NCI-H128 (cell line): ENCODE results near the gene HEXB.
"Not testable (repeated sequence)": the region's sequence is repeated elsewhere in the genome, so short reads cannot be mapped to it uniquely, and the experiment has no call there.

ENCODE experiments used
- DNase-seq: peaks from one replicate; lab custom pipeline; 2025; ENCODE audit not compliant: unreplicated experiment; lab: John Stamatoyannopoulos, UW

Gene HEXB

DNA sequence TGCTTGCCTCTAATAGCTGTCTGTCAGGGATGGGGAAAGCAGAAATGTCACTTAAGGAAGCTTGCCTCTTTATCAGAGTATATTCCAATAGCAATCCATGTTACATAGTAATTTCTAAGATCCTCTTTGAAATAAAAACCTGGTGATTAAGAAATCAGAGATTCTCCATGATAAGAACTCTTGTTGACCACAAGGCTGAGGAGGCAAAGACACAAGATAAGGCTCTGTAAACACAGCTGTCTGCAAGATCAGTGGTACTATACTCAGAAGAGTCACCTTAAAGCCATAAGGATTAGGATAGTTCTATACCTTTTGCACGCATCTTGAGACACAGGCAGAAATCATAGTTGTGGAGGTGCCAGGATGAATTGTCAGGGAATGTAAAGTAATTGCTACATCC, 40.3 kb downstream of the HEXB start:
- DNase-seq, result no peak

DNA sequence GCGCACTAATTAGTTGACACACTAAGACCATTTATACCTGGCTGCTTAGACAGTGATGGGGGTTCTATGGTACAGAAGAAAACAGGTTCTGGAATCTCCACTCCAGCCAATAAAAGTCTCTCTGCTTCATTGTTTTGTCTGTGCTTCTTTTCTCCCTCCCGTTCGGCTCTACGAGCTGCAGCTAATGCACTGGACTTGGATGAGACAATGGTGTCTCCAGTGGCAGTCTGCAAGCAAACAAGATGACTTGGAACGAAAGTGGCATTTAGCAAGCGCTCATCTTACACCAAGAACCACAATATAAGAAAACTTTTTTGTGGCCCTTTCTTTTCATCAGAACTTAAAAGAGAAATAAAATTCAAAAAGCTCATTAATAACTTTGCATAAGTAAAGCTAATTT, 51.7 kb downstream of the HEXB start:
- DNase-seq, result no peak

DNA sequence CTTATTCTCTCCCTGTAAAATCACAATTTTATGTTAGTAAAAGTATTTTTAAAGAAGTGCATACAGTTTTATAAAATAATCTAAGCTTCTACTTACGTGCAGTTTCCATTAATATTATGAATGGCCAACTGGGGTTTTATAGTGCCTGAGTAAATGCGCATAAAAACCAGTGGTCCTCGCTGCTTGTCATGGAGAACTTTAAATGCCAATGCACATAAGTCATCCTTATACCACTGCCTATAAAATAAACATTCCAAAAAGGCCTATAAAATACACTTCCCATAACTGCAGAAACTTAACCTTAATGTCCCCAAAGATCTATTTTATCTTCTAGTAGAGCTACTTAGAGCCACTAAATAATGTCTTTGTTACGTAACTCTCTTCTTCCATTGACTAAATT, 53.4 kb downstream of the HEXB start:
- DNase-seq, result no peak

DNA sequence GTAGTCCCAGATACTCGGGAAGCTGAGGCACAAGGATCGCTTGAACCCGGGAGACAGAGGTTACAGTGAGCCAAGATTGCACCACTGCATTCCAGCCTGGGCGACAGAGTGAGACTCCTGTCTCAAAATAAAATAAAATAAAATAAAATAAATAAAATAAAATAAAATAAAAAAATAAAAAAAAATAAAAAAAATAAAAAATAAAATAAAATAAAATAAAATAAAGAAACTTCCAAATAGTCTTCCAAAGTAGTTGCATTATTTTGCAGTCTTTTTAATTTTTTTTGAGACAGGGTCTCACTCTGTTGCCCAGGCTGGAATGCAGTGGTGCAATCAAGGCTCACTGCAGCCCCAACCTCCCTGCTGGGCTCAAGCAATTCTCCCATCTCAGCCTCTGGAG, 63.7 kb downstream of the HEXB start:
- DNase-seq, result not testable (repeated sequence)

DNA sequence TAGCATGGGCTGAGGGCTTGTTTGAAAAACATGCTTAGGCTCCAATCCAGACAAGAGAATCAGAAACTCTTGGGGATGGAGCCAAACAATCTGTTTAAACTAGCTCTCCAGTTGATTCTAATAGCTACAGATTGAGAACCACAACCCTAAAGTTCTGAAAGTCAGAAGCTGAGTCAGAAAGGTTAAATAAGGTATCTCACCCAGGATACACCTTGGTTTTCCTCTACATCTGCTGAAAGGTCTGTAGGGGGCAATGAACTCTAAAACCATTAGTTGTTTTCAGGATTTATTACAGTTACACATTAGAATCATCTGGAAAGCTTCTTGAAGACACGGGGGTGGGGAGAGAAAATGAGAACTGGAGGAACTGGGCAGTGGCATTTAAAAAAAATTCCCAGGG, 76.2 kb downstream of the HEXB start:
- no peak for DNase-seq

DNA sequence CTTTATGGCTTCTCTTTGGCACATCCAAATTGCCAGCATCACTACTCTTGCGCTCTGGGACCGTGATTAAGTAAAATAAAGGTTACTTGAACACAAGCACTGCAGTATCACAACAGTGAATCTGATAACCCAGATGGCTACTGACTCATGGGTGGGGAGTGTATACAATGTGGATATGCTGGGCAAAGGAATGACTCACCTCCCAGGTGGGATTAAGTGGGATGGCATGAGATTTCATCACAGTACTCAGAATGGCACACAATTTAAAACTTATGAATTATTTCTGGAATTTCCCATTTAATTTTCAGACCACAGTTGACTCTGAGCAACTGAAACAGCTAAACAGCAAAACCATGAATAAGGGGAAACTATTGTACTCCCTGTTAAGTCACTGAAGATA, 77.6 kb downstream of the HEXB start:
- no peak for DNase-seq

DNA sequence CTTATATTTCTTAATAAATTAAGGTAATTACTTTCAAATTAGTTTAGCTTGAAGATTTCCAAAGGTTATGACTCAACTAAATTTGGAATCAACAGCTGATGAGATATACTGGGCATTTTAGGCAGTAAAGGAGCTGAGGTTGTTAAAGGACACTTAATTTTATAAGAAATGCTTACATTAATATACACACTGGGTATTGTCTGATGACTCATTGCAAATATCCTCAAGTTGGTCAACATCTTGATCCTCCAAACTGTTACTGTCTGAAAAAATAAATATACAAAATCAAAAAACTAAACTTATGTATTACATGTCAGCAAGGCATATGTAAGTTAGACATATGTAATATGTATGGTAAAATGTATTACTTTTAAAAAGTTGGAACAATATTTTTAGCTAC, 78.5 kb downstream of the HEXB start:
- DNase-seq, result no peak

DNA sequence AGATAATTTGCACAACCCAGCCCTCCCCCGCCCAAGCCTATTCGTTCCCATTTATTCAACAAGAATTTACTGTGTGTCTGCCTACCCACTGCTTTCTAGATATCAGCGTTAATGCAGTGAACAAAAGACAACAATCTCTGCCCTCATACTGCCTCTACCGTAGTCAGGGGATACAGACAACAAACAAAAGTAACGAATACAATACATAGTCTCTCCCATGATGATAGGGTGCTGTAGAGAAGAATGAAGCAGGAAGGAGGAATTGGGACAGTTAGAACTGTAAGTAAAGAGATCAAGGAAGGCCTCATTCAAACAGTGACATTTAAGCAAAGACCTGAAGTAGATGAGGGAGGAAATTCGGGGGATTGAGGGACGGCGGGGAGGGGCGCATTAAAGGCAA, 80.2 kb downstream of the HEXB start:
- no peak for DNase-seq

DNA sequence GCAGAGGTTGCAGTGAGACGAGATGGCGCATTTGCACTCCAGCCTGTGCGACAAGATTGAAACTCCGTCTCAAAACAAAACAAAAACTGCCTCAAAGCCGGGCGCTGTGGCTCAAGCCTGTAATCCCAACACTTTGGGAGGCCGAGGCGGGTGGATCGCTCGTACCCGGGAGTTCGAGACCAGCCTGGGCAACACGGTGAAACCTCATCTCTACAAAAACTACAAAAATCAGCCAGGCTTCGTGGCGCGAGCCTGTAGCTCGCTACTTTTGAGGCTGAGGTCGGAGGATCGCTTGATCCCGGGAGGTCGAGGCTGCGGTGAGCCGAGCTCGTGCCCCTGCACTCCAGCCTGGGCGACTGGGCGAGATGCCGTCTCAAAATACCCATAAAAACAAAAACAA, 80.9 kb downstream of the HEXB start:
- no peak for DNase-seq

DNA sequence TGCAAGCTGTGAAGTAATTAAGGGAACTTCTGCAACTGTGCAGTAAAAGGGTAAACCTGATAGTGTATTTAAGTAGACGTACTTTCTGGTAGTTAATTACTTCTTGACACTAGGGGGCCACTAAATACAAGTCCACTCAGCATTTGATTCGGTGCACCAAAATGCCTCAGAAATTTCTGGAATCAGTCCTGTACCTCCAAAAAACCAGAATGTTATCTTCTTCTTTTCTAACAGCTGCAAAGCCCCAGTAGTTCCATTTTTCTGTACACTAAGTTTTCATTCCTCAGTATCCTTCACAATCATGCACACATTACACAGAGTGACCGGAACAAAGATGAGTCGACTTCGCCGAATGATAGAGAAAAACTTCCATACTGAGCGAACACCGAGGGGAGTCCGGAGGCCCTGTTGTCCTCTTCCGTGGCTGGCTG, 81.4 kb downstream of the HEXB start:
- no peak for DNase-seq

DNA sequence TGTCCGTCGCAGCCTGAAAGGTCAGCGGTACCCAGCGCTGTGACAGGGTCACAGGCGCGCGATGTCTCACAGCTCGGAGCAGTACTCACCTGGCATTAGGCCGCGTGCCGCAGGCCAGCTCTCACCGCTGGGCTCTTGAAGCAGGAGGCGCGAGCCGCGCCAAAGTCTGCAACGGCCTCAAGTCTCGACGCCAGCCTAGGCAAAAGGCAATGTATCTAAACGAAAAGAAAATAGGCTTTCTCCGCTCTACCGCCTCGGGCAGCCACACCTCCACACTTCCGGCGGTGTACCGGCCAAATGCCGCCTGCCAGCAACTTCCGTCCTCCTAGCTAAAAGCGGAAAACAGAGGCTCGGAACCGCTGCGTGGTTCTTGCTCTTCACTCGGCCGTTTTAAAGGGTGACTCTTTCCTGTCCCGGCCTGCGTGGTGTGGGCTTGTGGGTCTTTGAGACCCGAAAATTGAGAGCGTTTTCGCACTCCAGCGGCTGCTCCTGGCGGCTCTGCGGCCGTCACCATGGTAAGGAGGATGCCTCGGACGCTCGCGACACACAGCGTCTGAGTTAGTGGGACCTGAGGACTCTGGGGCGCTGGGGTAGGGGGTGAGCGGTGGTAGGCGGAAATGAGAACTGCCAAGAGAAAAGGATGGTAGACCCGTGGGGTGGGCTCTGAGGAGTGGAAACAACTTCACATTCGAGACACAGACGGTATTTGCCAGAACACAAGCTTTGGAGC, 82.0 kb downstream of the HEXB start, which contains the start of the genes GFM2 and NSA2:
Gene GFM2 (minus strand): TSS at position 269 of the 730 bp plus-strand sequence. CDS start 3,375 bp downstream, outside the sequence.
Gene NSA2 (plus strand): TSS at position 401 of the 730 bp plus-strand sequence. CDS start 112 bp downstream, at position 513.
- peak; percentile 77 for DNase-seq

DNA sequence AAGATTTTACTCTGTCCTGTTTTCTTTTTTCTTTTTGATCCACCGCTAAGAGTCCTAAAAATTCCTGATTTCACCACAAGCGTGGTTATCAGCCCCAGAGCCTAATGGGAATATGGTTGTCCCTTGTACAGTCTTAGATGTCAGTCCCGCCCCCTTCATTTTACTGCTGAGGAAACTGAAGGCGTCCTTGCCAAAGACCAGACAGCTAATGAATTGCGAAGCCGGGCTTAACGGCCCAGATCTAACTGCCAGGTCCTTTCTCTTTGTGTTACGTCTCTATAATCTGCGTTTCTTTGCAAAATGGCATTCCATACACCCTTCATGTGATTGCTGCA, 82.5 kb downstream of the HEXB start:
- no peak for DNase-seq
